Measurements from ENCODE around the gene MAML2. TPM values are rescaled to one million over a fixed set of nuclear protein-coding genes. Genes with fewer than 3 reads are reported as not detected.
A peak's percentile ranks its signal among the peaks of the same experiment; 100 is the strongest.

MAML2 gene
- polyA plus RNA-seq, 1 of the 3 experiments (the other 2 are of a cell fraction): 20.1 TPM

DNA sequence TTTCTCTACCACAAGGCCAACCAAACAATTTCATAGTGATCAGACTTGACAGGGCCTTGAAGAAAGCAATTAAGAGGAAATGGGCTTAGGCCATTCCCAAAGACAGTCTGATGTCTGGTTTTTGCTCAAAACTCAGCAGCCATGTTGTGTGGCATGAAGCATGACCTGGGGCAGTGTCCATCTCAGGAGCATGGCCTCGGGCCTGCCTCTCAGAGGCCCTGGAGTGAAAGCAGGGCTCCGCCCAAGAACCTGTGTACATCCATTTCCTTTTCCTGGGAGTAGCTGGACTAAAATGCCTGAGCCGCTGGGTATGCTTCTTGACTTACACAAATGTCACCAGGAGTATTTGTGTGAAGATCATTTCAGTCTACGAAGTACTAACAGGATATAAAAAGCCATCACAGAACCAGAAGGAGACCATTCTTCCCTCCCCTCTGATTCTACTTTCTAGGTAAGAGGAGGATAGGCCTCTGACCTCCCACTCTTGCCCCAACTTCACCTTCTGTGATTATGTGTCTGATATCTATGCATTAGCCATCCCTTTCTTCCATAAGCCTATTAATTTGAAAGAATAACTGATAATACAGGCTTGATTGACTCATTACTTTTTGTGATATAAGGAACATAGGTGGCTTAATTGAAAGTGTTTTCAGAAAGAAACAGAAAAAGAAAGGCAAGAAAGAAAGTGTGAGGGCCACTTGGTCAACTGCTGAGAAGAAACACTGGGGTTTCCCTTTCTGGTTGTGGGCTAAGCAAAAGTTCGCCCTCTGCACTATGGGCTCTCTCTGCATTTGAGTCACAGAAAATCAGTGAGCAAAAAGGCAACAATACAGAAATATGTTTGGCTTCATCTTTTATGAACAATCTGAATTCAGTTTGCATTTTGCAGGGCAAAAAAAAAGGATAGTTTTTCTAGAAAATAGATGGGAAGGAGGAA, 230.5 kb downstream of the MAML2 start:
- Histone ChIP-seq H3K9me2 (no peaks in the 10 kb centered on the region), H3K9ac (peak overlapping the region; percentile 63), H3K4me3 (ENCODE audit: low read depth in 2 of 2, low read length in 1 of 2) (peak overlapping the region in 1 of 2 experiments; percentile 5; a peak in 2 of 4 replicates), H3K9me3 (no peaks in the 10 kb centered on the region), H2AFZ (ENCODE audit: low read depth) (no peak overlapping the region), H3K79me2 (ENCODE audit: insufficient read depth) (peaks cover 59% of the 10 kb centered on the region), H3K36me3 (replicated peaks in 1 of 2; ENCODE audit: control insufficient read depth in 1 of 2, insufficient read depth in 2 of 2, low read length in 1 of 2) (peaks cover 0 to 11% of the 10 kb centered on the region in 2 experiments), H4K20me1 (ENCODE audit: insufficient read depth) (no peaks in the 10 kb centered on the region), H3K4me1 (ENCODE audit: control insufficient read depth in 1 of 2, insufficient read depth in 2 of 2, low read depth in 1 of 2, low read length in 1 of 2) (peaks cover 18 to 34% of the 10 kb centered on the region in 2 experiments), H3K4me2 (peak overlapping the region; percentile 67), H3K27ac (ENCODE audit: low read depth in 2 of 2, low read length in 1 of 2) (peak overlapping the region; percentile 93 to 97), H3F3A (replicated peaks; ENCODE audit: insufficient read depth) (peaks cover 27% of the 10 kb centered on the region), H3K27me3 (ENCODE audit: insufficient read depth) (no peaks in the 10 kb centered on the region)
- DNase-seq: no peak
- no peak for TF ChIP-seq TEAD4 (IDR thresholded peaks at IDR 0.05; ENCODE audit: borderline replicate concordance, insufficient read depth)
- no peak for TF ChIP-seq EP300 (IDR thresholded peaks at IDR 0.05; ENCODE audit: borderline replicate concordance in 1 of 2, low read depth in 1 of 2, low read length in 1 of 2)
- TF ChIP-seq, protein P1, sequence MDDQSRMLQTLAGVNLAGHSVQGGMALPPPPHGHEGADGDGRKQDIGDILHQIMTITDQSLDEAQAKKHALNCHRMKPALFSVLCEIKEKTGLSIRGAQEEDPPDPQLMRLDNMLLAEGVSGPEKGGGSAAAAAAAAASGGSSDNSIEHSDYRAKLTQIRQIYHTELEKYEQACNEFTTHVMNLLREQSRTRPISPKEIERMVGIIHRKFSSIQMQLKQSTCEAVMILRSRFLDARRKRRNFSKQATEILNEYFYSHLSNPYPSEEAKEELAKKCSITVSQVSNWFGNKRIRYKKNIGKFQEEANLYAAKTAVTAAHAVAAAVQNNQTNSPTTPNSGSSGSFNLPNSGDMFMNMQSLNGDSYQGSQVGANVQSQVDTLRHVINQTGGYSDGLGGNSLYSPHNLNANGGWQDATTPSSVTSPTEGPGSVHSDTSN (IDR thresholded peaks at IDR 0.05): 0 out of 2 replicates have a peak, but pooled peaks have one; percentile 47
- TF ChIP-seq TAF1 (IDR thresholded peaks at IDR 0.05; ENCODE audit: borderline replicate concordance, low read depth, low read length): 0 out of 2 replicates have a peak, but pooled peaks have one; percentile 20
- TF ChIP-seq TCF12 (IDR thresholded peaks at IDR 0.05): peak; percentile 44; the same call in 1 of the 2 replicates
- TF ChIP-seq FOSL2 (IDR thresholded peaks at IDR 0.05; ENCODE audit: borderline replicate concordance, low read depth): no peak
- ChIA-PET POLR2A (no interaction called here), CTCF (interaction anchor here (0.8 kb wide), 1 partner anchor 18 kb away, joined by 3 read pairs; no protein-coding TSS in a partner anchor)
- 79% methylated on average over 5 of the region's 5 CpGs for WGBS (ENCODE audit: low lambda C conversion rate)

DNA sequence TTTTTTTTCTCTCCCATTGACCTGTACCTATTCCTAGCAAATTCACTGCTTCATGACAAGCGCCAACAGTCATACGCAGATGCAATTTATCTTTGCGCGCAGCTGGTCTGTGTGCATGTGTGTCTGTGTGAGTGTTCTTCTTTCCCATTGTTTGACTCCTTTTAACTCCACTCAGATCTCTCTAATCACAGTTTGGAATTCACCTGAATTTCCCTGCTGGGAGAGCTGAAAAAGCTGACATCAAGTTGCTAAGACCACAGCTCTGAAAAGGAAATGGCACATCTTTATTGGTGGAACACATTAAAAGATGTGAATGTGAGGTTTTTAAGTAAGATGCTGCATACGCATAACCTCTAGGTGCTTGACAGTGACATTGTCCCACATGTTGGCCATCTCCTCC, 231.7 kb downstream of the MAML2 start:
- H3K4me3 ChIP-seq (ENCODE audit: low read depth in 2 of 2, low read length in 1 of 2): no peak overlapping the region
- H3F3A ChIP-seq (replicated peaks; ENCODE audit: insufficient read depth): peaks cover 27% of the 10 kb centered on the region
- H3K4me1 ChIP-seq (ENCODE audit: control insufficient read depth in 1 of 2, insufficient read depth in 2 of 2, low read depth in 1 of 2, low read length in 1 of 2): peaks cover 19 to 33% of the 10 kb centered on the region in 2 experiments
- H3K9ac ChIP-seq: no peak overlapping the region
- peaks cover 0 to 11% of the 10 kb centered on the region in 2 experiments for H3K36me3 ChIP-seq (replicated peaks in 1 of 2; ENCODE audit: control insufficient read depth in 1 of 2, insufficient read depth in 2 of 2, low read length in 1 of 2)
- 94% methylated on average over 5 of the region's 5 CpGs for WGBS (ENCODE audit: low lambda C conversion rate)
- H3K27ac ChIP-seq (ENCODE audit: low read depth in 2 of 2, low read length in 1 of 2): peak overlapping the region; percentile 93 to 97
- CTCF ChIA-PET: no interaction called here
- peaks cover 53% of the 10 kb centered on the region for H3K79me2 ChIP-seq (ENCODE audit: insufficient read depth)
- no peaks in the 10 kb centered on the region for H4K20me1 ChIP-seq (ENCODE audit: insufficient read depth)
- no peak for DNase-seq
- H2AFZ ChIP-seq (ENCODE audit: low read depth): no peak overlapping the region
- POLR2A ChIA-PET: interaction anchor here (0.6 kb wide), 1 partner anchor 16 kb away, joined by 4 read pairs; no protein-coding TSS in a partner anchor
- H3K9me2 ChIP-seq: no peaks in the 10 kb centered on the region
- no peaks in the 10 kb centered on the region for H3K27me3 ChIP-seq (ENCODE audit: insufficient read depth)
- TF ChIP-seq, protein P2, sequence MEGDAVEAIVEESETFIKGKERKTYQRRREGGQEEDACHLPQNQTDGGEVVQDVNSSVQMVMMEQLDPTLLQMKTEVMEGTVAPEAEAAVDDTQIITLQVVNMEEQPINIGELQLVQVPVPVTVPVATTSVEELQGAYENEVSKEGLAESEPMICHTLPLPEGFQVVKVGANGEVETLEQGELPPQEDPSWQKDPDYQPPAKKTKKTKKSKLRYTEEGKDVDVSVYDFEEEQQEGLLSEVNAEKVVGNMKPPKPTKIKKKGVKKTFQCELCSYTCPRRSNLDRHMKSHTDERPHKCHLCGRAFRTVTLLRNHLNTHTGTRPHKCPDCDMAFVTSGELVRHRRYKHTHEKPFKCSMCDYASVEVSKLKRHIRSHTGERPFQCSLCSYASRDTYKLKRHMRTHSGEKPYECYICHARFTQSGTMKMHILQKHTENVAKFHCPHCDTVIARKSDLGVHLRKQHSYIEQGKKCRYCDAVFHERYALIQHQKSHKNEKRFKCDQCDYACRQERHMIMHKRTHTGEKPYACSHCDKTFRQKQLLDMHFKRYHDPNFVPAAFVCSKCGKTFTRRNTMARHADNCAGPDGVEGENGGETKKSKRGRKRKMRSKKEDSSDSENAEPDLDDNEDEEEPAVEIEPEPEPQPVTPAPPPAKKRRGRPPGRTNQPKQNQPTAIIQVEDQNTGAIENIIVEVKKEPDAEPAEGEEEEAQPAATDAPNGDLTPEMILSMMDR (IDR thresholded peaks at IDR 0.05): no peak
- TF ChIP-seq ELF1 (IDR thresholded peaks at IDR 0.05): no peak
- TF ChIP-seq SIN3A (IDR thresholded peaks at IDR 0.05; ENCODE audit: borderline replicate concordance, low read depth, low read length): no peak
- TF ChIP-seq, protein P3, sequence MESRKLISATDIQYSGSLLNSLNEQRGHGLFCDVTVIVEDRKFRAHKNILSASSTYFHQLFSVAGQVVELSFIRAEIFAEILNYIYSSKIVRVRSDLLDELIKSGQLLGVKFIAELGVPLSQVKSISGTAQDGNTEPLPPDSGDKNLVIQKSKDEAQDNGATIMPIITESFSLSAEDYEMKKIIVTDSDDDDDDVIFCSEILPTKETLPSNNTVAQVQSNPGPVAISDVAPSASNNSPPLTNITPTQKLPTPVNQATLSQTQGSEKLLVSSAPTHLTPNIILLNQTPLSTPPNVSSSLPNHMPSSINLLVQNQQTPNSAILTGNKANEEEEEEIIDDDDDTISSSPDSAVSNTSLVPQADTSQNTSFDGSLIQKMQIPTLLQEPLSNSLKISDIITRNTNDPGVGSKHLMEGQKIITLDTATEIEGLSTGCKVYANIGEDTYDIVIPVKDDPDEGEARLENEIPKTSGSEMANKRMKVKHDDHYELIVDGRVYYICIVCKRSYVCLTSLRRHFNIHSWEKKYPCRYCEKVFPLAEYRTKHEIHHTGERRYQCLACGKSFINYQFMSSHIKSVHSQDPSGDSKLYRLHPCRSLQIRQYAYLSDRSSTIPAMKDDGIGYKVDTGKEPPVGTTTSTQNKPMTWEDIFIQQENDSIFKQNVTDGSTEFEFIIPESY (IDR thresholded peaks at IDR 0.05; ENCODE audit: borderline replicate concordance, low read depth): no peak
- no peak for TF ChIP-seq SMC3 (IDR thresholded peaks at IDR 0.05; ENCODE audit: low read depth, low read length)
- TF ChIP-seq FOSL2 (IDR thresholded peaks at IDR 0.05; ENCODE audit: borderline replicate concordance, low read depth): no peak
- no peak for TF ChIP-seq YY1 (IDR thresholded peaks at IDR 0.05; ENCODE audit: low read depth)
- TF ChIP-seq RFX5 (IDR thresholded peaks at IDR 0.05; ENCODE audit: low read length): no peak
- TF ChIP-seq RAD21 (IDR thresholded peaks at IDR 0.05; ENCODE audit: low read length): no peak
- no peak for TF ChIP-seq FOXJ3 (CRISPR knock-in tag; IDR thresholded peaks at IDR 0.05)
- no peak overlapping the region for H3K4me2 ChIP-seq
- no peaks in the 10 kb centered on the region for H3K9me3 ChIP-seq

Measured in SK-N-SH (cell line).